Activated CD8-positive, alpha-beta memory T cell treated with anti-CD3 and anti-CD28 coated beads for 36 hours (primary cell): Measurements from ENCODE around the gene NOTCH1. TPM values are rescaled to one million over a fixed set of nuclear protein-coding genes. Genes with fewer than 3 reads are reported as not detected.

Experiments
- CTCF ChIA-PET: fragments of 350-600 bp; sonication (Branson Sonifier 250); formaldehyde crosslinking; loops from one replicate; lab custom pipeline; 2021; ENCODE audit warnings: antibody characterized with exemption; lab: Charles Lee
- POLR2A ChIA-PET: fragments of 350-600 bp; sonication (Branson Sonifier 250); formaldehyde crosslinking; loops from one replicate; lab custom pipeline; 2021; ENCODE audit warnings: antibody characterized with exemption; lab: Charles Lee
- total RNA-seq, 2 experiments: library from RNA; stranded (reverse); gene quantifications; one replicate each; pipeline ENCODE4 v1.2.3, GENCODE V29; 2021

NOTCH1 gene
- total RNA-seq, 2 experiments from 2014 or later, result 69.5 to 71.4 TPM

GRCh38 chr9:136471802-136472487 lies 73.9 kb downstream of the NOTCH1 start:
- CTCF ChIA-PET, result interaction anchor here (1.9 kb wide), 1 partner anchor 16 kb away, joined by 7 read pairs; no protein-coding TSS in a partner anchor
- POLR2A ChIA-PET, result no interaction called here

DNA sequence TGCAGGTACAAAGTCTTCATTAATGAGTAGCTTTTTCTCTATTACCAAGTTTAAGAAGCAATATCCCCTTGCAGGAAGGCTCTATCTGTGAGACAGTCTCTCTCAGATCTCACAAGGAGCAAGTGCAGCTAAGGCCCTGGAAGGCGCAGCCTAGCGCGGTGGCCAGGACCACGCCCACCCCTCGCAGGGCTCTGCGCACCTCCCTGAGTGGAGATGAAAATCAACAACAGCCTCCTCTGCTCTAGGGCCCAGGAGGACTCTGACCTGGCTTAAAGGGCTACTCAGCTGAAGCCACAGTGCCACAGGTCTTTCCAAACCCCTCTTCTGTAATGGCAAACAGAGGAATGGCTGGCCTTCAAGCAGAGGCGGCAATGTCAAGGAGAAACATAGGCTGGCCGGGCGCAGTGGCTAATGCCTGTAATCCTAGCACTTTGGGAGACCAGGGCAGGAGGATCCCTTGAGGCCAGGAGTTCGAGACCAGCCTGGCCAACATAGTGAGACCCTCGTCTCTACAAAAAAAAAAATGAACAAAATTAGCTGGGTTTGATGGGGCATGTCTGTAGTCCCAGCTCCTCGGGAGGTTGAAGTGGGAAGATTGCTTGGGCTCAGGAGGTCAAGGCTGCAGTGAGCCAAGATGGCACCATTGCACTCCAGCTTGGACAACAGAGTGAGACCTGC lies 74.9 kb downstream of the NOTCH1 start:
- ChIA-PET CTCF (interaction anchor here (1.9 kb wide), 1 partner anchor 17 kb away, joined by 7 read pairs; no protein-coding TSS in a partner anchor), POLR2A (no interaction called here)

DNA sequence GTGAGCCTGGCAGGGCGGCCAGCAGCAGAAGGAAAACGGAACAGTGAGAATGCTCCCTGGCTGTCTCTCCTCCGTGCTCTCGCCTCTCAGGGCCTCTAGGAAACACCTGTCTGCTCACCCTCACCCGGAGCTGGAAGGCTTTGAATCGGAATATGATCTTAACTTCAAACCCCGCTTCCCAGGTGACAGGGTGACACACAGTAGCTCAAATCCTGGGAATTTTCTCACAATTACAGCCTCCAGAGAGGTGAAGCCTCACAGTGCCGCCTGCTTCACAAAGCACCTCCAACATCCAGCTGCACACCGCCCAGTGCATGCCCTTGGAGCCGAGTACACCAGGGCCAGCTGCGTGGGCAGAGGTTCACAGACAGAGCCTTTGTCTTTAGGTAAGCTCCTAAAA lies 75.5 kb downstream of the NOTCH1 start:
- CTCF ChIA-PET, result interaction anchor here (0.6 to 1.9 kb wide), 2 partner anchors 18 to 176 kb away, joined by 3 to 7 read pairs; no protein-coding TSS in a partner anchor
- POLR2A ChIA-PET, result no interaction called here

- ChIA-PET CTCF (no interaction called here), POLR2A (no interaction called here)
These were observed 78.1 kb downstream of the NOTCH1 start for GRCh38 chr9:136467766-136468165.

GRCh38 chr9:136466155-136466541 lies 79.7 kb downstream of the NOTCH1 start:
- CTCF ChIA-PET, result no interaction called here

GRCh38 chr9:136465500-136466154 lies 80.2 kb downstream of the NOTCH1 start:
- ChIA-PET CTCF (interaction anchor here (0.6 to 1.6 kb wide), 2 partner anchors 8 to 15 kb away, joined by 4 read pairs; no protein-coding TSS in a partner anchor), POLR2A (no interaction called here)

More at GRCh38 chr9:136466155-136466541, 79.7 kb downstream of the NOTCH1 start:
- POLR2A ChIA-PET, result no interaction called here

- POLR2A ChIA-PET, result interaction anchor here (0.6 kb wide), 1 partner anchor 124 kb away, joined by 6 read pairs; no protein-coding TSS in a partner anchor
- CTCF ChIA-PET, result interaction anchor here (1.6 kb wide), 1 partner anchor 10 kb away, joined by 4 read pairs; no protein-coding TSS in a partner anchor
These were observed 81.6 kb downstream of the NOTCH1 start for GRCh38 chr9:136464241-136464640.

DNA sequence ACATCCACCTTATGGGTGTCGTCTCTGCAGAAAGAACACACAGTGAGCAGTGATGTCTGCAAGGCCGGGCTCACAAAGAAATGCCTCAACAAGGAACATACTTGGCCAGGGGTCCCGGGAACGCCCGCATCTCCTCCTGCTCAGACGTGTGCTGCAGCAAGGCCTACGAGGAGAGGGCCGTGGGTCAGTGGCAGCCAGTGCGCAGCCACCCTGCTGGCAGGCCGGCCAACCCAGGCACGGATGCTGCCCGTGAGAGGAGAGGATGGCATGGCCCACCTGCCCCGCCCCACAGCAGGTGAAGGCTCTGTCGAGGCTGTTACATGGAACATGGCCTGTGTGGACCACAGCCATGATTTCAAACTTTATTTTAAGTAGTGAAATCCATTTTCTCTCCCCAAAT lies 82.3 kb downstream of the NOTCH1 start:
- CTCF ChIA-PET, result no interaction called here

GRCh38 chr9:136462664-136463063 lies 83.2 kb downstream of the NOTCH1 start:
- POLR2A ChIA-PET, result no interaction called here
- CTCF ChIA-PET, result no interaction called here

More for the DNA sequence above, 82.3 kb downstream of the NOTCH1 start:
- POLR2A ChIA-PET, result no interaction called here

- ChIA-PET CTCF (interaction anchor here (0.7 kb wide), 1 partner anchor 1002 kb away, joined by 3 read pairs; no protein-coding TSS in a partner anchor), POLR2A (interaction anchor here (0.7 kb wide), 1 partner anchor 102 kb away, joined by 3 read pairs; no protein-coding TSS in a partner anchor)
These were observed 85.0 kb downstream of the NOTCH1 start for GRCh38 chr9:136460772-136461325.

DNA sequence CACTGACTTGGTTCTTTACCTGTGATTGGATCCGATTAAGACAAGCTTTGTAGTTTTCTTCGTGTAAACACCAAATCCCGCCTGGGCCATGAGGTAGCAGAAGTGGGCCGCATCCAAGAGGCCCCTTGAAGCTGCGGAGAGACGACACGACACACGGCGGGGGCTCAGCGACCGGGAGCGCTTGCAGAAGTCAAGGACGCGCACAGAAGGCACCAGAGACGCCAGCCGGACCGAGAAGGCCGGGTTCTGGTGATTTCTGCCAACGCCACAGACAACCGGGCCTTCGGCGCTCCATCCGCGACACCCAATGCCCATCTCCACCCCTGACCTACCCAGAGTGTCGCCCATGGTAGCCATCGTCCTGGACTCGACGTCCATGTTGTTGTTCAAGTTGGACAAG lies 86.4 kb downstream of the NOTCH1 start:
- ChIA-PET POLR2A (interaction anchor here (0.5 kb wide), 1 partner anchor 12 kb away, joined by 10 read pairs; no protein-coding TSS in a partner anchor), CTCF (no interaction called here)

DNA sequence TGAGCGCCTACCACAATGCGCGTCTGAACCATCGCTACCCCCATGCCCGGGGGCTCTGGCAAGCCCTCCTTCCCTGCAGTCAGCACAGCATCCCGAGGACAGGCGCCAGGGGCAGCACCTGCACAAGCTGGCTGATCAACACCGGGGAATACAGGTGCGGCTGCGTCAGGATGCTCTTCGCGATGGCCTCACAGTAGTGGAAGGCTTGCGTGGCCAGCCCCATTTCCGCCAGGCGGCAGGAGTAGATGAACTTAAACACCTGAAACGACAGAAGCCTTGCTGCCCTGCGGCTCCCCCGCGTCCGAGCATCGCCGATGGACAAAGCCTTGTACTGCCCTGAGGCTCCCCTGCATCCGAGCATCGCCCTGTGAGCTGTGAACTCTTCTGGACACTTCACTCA lies 88.5 kb downstream of the NOTCH1 start:
- CTCF ChIA-PET, result interaction anchor here (0.7 kb wide), 1 partner anchor 13 kb away, joined by 3 read pairs; no protein-coding TSS in a partner anchor
- POLR2A ChIA-PET, result no interaction called here

- POLR2A ChIA-PET, result interaction anchor here (1.1 kb wide), 1 partner anchor 31 kb away, joined by 6 read pairs; no protein-coding TSS in a partner anchor
- CTCF ChIA-PET, result no interaction called here
These were observed 89.6 kb downstream of the NOTCH1 start for GRCh38 chr9:136456258-136456657.

GRCh38 chr9:136455043-136456002 lies 90.5 kb downstream of the NOTCH1 start:
- CTCF ChIA-PET, result no interaction called here
- POLR2A ChIA-PET, result interaction anchor here (1.1 kb wide), 1 partner anchor 30 kb away, joined by 6 read pairs; no protein-coding TSS in a partner anchor

- ChIA-PET CTCF (no interaction called here), POLR2A (no interaction called here)
These were observed 91.6 kb downstream of the NOTCH1 start for GRCh38 chr9:136454026-136454796.

DNA sequence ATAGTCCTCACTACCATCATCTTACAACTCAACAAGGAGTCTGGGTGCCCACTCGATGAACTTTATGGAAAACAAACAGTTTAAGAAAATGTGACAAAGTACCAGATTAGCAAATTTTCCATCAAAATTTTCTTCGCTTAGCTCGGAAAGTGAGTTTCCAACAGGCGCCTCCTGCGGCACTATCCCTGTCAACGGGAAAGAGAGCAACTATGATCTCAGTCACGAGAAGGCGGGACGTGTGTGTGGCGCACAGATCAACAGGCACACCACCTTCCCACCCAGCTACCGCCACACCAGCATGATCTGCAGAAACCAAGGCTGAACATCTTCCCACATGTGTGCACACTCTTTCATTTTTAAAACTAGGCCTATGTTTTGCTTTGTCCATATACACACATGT lies 92.5 kb downstream of the NOTCH1 start:
- POLR2A ChIA-PET, result no interaction called here

GRCh38 chr9:136451221-136451877 lies 94.5 kb downstream of the NOTCH1 start:
- POLR2A ChIA-PET, result no interaction called here
- CTCF ChIA-PET, result no interaction called here

More for the DNA sequence above, 92.5 kb downstream of the NOTCH1 start:
- CTCF ChIA-PET, result interaction anchor here (1.0 kb wide), 1 partner anchor 15 kb away, joined by 3 read pairs; no protein-coding TSS in a partner anchor
